Measurements from ENCODE around the gene ARHGEF6.
"Not testable (repeated sequence)": the region's sequence is repeated elsewhere in the genome, so short reads cannot be mapped to it uniquely, and the experiment has no call there.

Gene ARHGEF6

GRCh38 chrX:136780763-136781162 is at the start of gene ARHGEF6:
TSS of gene ARHGEF6 (minus strand) at chrX:136780932. CDS start at chrX:136780882, 50 bp downstream.
- no peak for DNase-seq (ENCODE audit: low read depth in 2 of 2)

DNA sequence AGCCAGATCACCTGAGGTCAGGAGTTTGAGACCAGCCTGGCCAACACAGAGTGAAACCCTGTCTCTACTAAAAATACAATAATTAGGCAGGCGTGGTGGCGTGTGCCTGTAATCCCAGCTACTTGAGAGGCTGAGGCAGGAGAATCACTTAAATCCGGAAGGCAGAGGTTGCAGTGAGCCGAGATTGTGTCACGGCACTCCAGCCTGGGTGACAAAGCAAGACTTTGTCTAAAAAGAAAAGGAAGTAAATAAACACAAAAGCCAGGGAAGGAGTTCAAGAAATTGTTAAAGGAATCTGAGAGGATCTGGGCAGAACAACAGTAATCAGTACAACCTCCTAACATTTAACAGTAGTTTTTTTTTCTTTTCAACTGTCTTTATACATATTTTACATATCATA is 48.7 kb upstream of the ARHGEF6 start:
- no peak for DNase-seq (ENCODE audit: low read depth in 2 of 2)

- no peak for DNase-seq (ENCODE audit: low read depth in 2 of 2)
These were observed 48.1 kb upstream of the ARHGEF6 start for GRCh38 chrX:136828830-136829229.

DNA sequence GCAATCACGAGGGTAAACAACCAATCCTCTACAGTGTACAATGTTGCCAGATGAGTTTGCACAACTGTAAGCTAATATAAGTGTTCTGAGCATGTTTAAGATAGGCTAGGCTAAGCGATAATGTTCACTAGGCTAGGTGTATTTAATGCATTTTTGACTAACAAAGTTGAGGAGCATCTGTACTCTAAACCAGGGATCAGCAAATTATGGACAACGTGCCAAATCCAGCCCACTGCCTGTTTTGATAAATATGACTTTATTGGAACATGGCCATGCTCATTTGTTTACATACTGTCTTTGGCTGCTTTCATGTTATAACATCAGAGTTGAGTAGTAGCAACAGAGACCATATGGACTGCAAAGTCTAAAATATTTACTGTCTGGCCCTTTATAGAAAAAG is 46.3 kb upstream of the ARHGEF6 start:
- DNase-seq (ENCODE audit: low read depth in 2 of 2): no peak

GRCh38 chrX:136825771-136826170 is 45.0 kb upstream of the ARHGEF6 start:
- no peak for DNase-seq (ENCODE audit: low read depth in 2 of 2)

GRCh38 chrX:136823175-136823574 is 42.4 kb upstream of the ARHGEF6 start:
- DNase-seq (ENCODE audit: low read depth in 2 of 2): no peak

DNA sequence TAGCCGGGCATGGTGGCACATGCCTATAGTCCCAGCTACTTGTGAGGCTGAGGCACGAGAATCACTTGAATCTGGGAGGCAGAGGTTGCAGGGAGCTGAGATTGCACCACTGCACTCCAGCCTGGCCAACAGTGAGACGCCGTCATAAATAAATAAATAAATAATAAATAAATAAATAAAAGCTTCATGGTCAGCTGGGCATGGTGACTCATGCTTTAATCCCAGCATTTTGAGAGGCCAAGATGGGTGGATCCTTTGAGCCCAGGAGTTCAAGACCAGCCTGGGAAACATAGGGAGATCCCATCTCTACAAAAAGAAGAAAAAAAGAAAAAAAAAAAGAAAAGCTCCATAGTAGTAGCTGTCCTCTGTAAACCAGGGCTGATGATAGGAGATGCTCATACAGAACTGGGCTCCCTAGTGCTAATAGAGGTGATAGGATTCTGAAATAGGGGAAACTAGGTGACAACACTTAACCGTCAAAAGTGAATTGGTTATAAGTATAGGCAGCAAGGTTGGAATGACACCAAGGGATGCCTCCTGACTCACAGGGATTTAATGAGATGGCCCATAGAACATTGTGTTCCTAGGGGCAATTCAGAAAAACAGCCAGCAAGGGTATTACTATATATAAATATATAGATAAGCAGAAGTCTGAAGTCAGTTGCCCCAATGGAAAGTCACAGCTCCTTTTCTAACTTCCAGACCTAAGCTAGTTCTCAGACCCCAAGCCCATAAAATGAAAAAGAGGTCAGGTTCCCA is 41.8 kb upstream of the ARHGEF6 start:
- no peak for DNase-seq (ENCODE audit: low read depth in 2 of 2)

DNA sequence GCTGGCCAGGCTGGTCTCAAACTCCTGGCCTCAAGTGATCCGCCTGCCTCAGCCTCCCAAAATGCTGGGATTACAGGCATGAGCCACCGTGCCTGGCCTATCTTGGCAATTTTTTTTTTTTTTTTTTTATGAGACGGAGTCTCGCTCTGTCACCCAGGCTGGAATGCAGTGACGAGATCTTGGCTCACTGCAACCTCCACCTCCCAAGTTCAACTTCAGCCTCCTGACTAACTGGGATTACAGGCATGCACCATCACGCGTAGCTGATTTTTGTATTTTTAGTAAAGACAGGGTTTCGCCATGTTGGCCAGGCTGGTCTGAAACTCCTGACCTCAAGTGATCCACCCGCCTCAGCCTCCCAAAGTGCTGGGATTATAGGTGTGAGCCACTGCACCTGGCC is 39.0 kb upstream of the ARHGEF6 start:
- DNase-seq (ENCODE audit: low read depth in 2 of 2): not testable (repeated sequence)

- DNase-seq (ENCODE audit: low read depth in 2 of 2): no peak
These were observed 38.4 kb upstream of the ARHGEF6 start for GRCh38 chrX:136819031-136819703.

DNA sequence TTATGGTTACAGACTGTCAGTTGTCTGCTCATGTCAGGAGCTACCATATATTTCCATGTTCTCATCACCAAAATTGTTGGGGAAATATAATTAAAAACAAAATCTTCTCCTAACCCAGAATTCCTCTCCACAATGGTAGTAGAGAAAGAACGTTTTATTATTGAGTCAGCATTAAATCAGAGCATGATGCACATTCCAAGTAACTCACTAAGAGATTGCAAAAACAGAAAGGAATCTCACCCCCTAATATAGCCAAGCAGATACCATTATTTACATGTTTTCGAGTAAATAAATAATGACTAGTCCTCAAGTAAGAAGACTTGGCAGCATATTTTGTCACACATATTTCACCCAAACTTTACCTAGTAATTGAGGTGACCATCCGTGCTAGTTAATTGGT is 36.2 kb upstream of the ARHGEF6 start:
- DNase-seq (ENCODE audit: low read depth in 2 of 2): no peak

DNA sequence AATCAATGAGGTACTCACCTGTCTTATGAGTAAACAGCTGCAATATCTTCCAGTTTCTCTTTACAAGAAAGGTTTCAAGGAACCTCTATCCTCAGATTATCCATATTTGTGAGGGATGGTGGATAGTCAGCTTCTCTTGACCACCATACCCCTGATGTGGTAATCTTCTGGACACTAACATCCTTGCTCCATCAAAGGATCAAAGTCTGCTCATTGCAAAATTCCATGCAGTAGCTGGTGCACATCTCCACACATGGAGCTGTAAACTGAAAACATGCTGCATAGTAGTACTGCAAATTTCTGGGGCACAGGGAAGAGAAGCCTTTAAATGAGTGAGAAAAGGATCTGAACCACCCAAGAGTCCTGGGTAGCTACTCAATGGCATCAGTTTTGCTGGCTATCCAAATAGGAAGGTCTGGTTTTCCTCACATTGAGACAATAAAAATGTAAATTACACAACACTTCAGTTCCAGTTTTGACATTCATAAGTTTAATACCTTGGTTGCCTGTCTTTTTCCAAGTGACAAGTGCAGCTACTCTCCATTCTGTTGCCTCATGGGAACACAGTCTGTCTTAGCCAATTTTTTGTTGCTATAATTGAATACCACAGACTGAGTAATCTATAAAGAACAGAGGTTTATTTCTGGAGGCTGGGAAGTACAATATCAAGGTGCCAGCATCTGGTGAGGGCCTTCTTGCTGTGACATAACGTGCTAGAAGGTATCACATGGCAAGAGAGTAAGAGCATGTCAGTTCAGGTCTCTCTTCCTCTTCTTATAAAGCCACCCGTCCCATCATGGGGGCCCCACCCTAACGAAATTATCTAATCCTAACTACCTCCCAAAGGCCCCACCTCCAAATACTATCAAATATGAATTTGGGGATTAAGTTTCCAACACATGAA is 34.4 kb upstream of the ARHGEF6 start:
- DNase-seq (ENCODE audit: low read depth in 2 of 2): no peak

GRCh38 chrX:136812286-136812685 is 31.6 kb upstream of the ARHGEF6 start:
- no peak for DNase-seq (ENCODE audit: low read depth in 2 of 2)

DNA sequence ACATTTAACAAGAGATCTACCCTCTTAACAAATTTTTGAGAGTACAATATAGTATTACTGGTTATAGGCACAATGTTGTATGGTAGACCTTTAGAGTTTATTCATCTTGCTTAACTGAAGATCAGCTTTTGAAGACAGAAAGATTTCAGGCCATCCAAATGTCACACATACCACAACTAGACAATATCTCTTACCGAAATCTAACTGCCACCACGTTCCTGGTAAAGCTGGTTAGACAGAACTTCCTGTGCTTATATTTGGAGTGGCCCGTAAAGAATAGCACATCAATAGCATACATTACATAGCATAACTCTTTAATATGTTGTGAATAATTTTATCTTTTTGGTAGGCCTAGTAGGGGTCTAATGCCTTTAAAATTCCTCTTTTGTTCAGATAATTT is 29.8 kb upstream of the ARHGEF6 start:
- DNase-seq (ENCODE audit: low read depth in 2 of 2): no peak

- no peak for DNase-seq (ENCODE audit: low read depth in 2 of 2)
These were observed 26.2 kb upstream of the ARHGEF6 start for GRCh38 chrX:136806891-136807410.

DNA sequence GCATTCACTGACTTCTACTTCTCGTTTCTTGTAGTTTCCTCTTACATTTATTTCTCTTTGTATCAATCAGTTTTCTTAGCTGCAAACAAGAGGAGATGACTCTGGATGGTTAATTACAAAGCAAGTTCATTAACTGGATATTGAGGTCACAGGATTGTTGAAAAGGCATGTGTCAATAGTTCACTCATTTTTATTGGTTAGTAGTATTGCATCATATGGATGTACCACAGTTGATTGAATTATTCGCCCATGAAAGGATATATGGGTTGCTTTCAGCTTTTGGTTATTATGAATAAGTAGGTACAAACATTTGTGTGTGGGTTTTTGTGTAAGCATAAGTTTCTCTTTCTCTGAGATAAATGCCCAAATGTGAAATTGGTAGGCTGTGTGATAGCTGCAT is 21.8 kb upstream of the ARHGEF6 start:
- DNase-seq (ENCODE audit: low read depth in 2 of 2): no peak

GRCh38 chrX:136797787-136798186 is 17.1 kb upstream of the ARHGEF6 start:
- no peak for DNase-seq (ENCODE audit: low read depth in 2 of 2)

GRCh38 chrX:136795132-136795531 is 14.4 kb upstream of the ARHGEF6 start:
- not testable (repeated sequence) for DNase-seq (ENCODE audit: low read depth in 2 of 2)

DNA sequence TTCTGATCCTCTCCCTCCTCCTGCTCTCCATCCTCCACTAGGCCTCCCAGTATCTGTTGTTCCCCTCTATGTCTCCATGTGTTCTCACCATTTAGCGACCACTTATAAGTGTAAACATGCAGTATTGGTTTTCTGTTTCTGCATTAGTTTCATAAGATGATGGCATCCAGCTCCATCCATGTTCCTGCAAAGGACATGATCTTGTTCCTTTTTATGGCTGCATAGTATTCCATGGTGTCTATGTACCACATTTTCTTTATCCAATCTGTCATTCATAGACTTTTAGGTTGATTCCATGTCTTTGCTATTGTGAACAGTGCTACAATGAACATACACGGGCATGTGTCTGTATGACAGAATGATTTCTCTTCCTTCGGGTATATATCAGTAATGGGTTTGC is 13.9 kb upstream of the ARHGEF6 start:
- not testable (repeated sequence) for DNase-seq (ENCODE audit: low read depth in 2 of 2)

DNA sequence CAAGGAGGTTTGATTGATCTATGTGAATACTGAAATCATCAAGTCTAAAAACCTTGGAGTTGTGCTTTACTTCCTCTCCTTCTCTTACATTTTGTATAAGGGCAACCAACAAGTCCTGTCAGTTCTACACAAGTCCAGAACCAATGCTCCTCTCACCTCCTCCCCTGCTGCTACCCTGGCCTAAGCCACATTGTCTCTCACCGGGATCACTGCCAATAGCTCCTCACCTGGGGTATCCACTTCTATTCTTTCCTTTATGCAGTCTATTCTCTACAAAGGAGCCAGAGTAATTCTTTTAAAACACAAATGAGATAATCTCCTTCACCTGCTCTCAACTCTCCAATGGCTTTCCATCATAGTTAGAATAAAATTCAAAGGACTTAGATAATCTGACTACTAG is 13.3 kb upstream of the ARHGEF6 start:
- no peak for DNase-seq (ENCODE audit: low read depth in 2 of 2)

DNA sequence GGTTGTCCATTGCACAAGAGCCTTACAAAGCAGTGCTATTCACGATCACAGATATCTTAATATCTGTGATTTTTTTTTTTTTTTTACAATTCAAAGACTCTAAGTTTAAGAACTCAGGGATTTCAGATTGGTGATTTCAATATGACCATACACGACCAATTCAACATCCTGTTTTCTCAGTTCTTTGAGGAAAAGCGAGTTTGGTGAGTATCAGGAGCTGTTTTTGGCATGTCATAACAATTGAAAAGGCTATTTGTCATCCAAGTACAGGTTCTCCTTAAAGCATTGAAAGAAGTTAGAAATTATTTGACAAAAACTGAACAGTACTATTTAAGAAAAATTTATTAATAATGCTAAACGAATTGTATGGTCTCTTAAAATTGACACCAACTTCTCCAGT is 9.1 kb upstream of the ARHGEF6 start:
- DNase-seq (ENCODE audit: low read depth in 2 of 2): no peak

DNA sequence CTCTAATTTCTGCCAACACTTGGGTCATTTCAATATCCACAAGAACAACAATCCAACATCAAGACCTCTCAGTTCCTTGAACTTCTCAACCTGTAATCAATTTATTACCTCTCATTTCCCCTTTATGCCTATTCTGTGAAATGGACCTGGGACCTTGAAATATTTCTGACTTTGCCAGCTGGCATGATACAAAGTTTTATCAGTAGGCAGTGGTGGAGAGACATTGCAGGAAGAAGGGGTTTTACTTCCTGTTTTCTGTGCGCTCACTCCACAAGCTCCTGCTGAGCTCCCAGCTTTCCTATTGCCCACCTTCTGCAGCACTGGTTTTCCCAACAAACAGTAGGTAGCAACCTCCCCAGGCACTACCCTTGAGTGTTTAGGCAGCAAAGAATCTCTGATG is 3.5 kb upstream of the ARHGEF6 start:
- no peak for DNase-seq (ENCODE audit: low read depth in 2 of 2)

DNA sequence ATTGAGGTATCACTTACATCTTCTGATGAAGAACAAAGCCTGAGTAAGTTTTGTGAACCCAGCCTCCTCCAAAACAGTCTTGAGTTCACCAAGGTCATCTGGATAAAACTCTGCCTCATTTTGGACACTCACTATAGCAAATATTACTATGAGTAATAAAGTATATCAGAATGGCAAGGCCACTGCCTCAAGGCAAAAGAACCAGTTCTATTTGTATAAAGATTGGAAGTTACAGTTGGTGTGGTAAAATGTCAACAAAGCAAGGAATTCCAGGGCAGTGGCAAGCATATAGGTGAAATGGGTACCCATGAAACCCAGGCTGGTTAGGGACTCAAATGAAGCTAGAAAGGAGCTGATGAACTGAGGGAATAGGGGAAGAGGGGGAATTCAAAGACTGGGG is 2.4 kb upstream of the ARHGEF6 start:
- DNase-seq (ENCODE audit: low read depth in 2 of 2): no peak

Data from stimulated activated CD4-positive, alpha-beta T cell treated with anti-CD3 and anti-CD28 coated beads, Interleukin-15, amount 100 ng/mL, for 48 hours (primary cell).